ENCODE data around the gene IP6K1.

IP6K1 gene

GRCh38 chr3:49723296-49723627 lies 63.1 kb downstream of the IP6K1 start:
- DNase-seq = peak; percentile 56

- no peak for DNase-seq
Observed at GRCh38 chr3:49722896-49723295, 63.4 kb downstream of the IP6K1 start.

- no peak for DNase-seq
Observed at GRCh38 chr3:49721896-49722781, 64.2 kb downstream of the IP6K1 start.

- DNase-seq = no peak
Observed at GRCh38 chr3:49721596-49721895, 64.8 kb downstream of the IP6K1 start.

GRCh38 chr3:49720855-49721595 lies 65.3 kb downstream of the IP6K1 start:
- no peak for DNase-seq

- peak; percentile 94 for DNase-seq
Observed at GRCh38 chr3:49719214-49719884, 67.0 kb downstream of the IP6K1 start, which contains the start of gene AMIGO3. Gene AMIGO3, minus strand, starts transcription at chr3:49719684. Its CDS starts 219 bp downstream, at chr3:49719465.

- peak; percentile 28 for DNase-seq
Observed at GRCh38 chr3:49718858-49719213, 67.5 kb downstream of the IP6K1 start.

GRCh38 chr3:49717959-49718857 lies 68.1 kb downstream of the IP6K1 start:
- DNase-seq = no peak

GRCh38 chr3:49717211-49717958 lies 69.0 kb downstream of the IP6K1 start:
- DNase-seq = no peak

GRCh38 chr3:49716691-49717210 lies 69.6 kb downstream of the IP6K1 start:
- no peak for DNase-seq

- no peak for DNase-seq
Observed at GRCh38 chr3:49716169-49716568, 70.2 kb downstream of the IP6K1 start.

- no peak for DNase-seq
Observed at GRCh38 chr3:49715611-49716121, 70.7 kb downstream of the IP6K1 start.

GRCh38 chr3:49714728-49715550 lies 71.4 kb downstream of the IP6K1 start:
- DNase-seq = no peak

GRCh38 chr3:49713336-49714105 lies 72.8 kb downstream of the IP6K1 start:
- no peak for DNase-seq

GRCh38 chr3:49712631-49713317 lies 73.6 kb downstream of the IP6K1 start:
- no peak for DNase-seq

GRCh38 chr3:49712166-49712565 lies 74.2 kb downstream of the IP6K1 start:
- DNase-seq = no peak

GRCh38 chr3:49711489-49711888 lies 74.9 kb downstream of the IP6K1 start:
- DNase-seq = no peak

GRCh38 chr3:49709852-49710251 lies 76.5 kb downstream of the IP6K1 start:
- DNase-seq = no peak

GRCh38 chr3:49707113-49707480 lies 79.2 kb downstream of the IP6K1 start:
- DNase-seq = peak; percentile 21
